GM06990 (cell line): ENCODE results near the gene MIPEP.

ENCODE experiments used
- DNase-seq: peaks from one replicate; pipeline ENCODE4 v3.0.0-alpha.2; 2011; ENCODE audit not compliant: insufficient read length; ENCODE audit errors: extremely low read depth
- H3K27me3 ChIP-seq: replicated peaks from 2 replicates; pipeline ENCODE4 v1.6.0; 2011; ENCODE audit warnings: low read length; ENCODE audit not compliant: control insufficient read depth, insufficient read depth
- H3K36me3 ChIP-seq: 2 replicates; pipeline ENCODE4 v1.5.1; 2011; ENCODE audit warnings: low read length; ENCODE audit not compliant: control insufficient read depth, insufficient read depth
- H3K4me3 ChIP-seq: replicated peaks from 2 replicates; pipeline ENCODE4 v1.5.1; 2011; ENCODE audit warnings: low read depth, mild to moderate bottlenecking, control low read depth, low read length
- CTCF ChIP-seq: IDR thresholded peaks from 2 replicates; pipeline ENCODE4 v1.5.1; 2011; ENCODE audit warnings: low read length, control low read depth, mild to moderate bottlenecking, inconsistent platforms; ENCODE audit not compliant: insufficient read depth, poor library complexity, severe bottlenecking

Gene MIPEP

GRCh38 chr13:23699271-23699670, 189.9 kb downstream of the MIPEP start:
- Histone ChIP-seq H3K27me3 (no peaks in the 10 kb centered on the region), H3K4me3 (no peak overlapping the region), H3K36me3 (no peaks in the 10 kb centered on the region)
- no peak for TF ChIP-seq CTCF
- DNase-seq = no peak

GRCh38 chr13:23697772-23698313, 191.4 kb downstream of the MIPEP start:
- H3K27me3 ChIP-seq = no peaks in the 10 kb centered on the region
- H3K36me3 ChIP-seq = no peaks in the 10 kb centered on the region
- no peak for TF ChIP-seq CTCF
- H3K4me3 ChIP-seq = no peak overlapping the region
- DNase-seq = no peak

GRCh38 chr13:23696610-23697009, 192.6 kb downstream of the MIPEP start:
- TF ChIP-seq CTCF = no peak
- Histone ChIP-seq H3K27me3 (no peaks in the 10 kb centered on the region), H3K36me3 (no peaks in the 10 kb centered on the region), H3K4me3 (no peak overlapping the region)
- DNase-seq = no peak

- no peak for TF ChIP-seq CTCF
- H3K4me3 ChIP-seq = peak overlapping the region; percentile 11
- no peaks in the 10 kb centered on the region for H3K36me3 ChIP-seq
- no peaks in the 10 kb centered on the region for H3K27me3 ChIP-seq
- peak; percentile 71 for DNase-seq
Measured at GRCh38 chr13:23695711-23696464, 193.3 kb downstream of the MIPEP start.

- no peaks in the 10 kb centered on the region for H3K36me3 ChIP-seq
- no peak for TF ChIP-seq CTCF
Measured at GRCh38 chr13:23695196-23695595, 194.0 kb downstream of the MIPEP start.

More at GRCh38 chr13:23695196-23695595, 194.0 kb downstream of the MIPEP start:
- no peaks in the 10 kb centered on the region for H3K27me3 ChIP-seq
- H3K4me3 ChIP-seq = no peak overlapping the region
- DNase-seq = no peak
